Dendritic cell treated with granulocyte-macrophage colony-stimulating factor and Interleukin-4, amounts not matched to agents 40 ng/mL and 50 ng/mL, for 4 days (primary cell): ENCODE measurements around the gene NCF4.
A peak's percentile ranks its signal among the peaks of the same experiment; 100 is the strongest.

Source experiments
- H3K27ac Mint-ChIP-seq: one replicate; pipeline ENCODE4 v1.8.0; 2022; ENCODE audit warnings: mild to moderate bottlenecking, mixed read lengths
- H3K27me3 Mint-ChIP-seq: one replicate; pipeline ENCODE4 v1.8.0; 2022; ENCODE audit warnings: mild to moderate bottlenecking, mixed read lengths
- H3K36me3 Mint-ChIP-seq: one replicate; pipeline ENCODE4 v1.8.0; 2022; ENCODE audit warnings: low read depth, mixed read lengths
- H3K4me1 Mint-ChIP-seq: one replicate; pipeline ENCODE4 v1.8.0; 2022; ENCODE audit warnings: low read depth, mixed read lengths
- H3K4me3 Mint-ChIP-seq: one replicate; pipeline ENCODE4 v1.8.0; 2022; ENCODE audit warnings: mild to moderate bottlenecking, moderate library complexity, mixed read lengths
- H3K9me3 Mint-ChIP-seq: one replicate; pipeline ENCODE4 v1.8.0; 2022; ENCODE audit warnings: mixed read lengths
- intact Hi-C: fragments of 100-400 bp; cut with micrococcal nuclease; formaldehyde crosslinking; loops from one replicate; pipeline ENCODE4 v1.15.0; 2022

The NCF4 gene

DNA sequence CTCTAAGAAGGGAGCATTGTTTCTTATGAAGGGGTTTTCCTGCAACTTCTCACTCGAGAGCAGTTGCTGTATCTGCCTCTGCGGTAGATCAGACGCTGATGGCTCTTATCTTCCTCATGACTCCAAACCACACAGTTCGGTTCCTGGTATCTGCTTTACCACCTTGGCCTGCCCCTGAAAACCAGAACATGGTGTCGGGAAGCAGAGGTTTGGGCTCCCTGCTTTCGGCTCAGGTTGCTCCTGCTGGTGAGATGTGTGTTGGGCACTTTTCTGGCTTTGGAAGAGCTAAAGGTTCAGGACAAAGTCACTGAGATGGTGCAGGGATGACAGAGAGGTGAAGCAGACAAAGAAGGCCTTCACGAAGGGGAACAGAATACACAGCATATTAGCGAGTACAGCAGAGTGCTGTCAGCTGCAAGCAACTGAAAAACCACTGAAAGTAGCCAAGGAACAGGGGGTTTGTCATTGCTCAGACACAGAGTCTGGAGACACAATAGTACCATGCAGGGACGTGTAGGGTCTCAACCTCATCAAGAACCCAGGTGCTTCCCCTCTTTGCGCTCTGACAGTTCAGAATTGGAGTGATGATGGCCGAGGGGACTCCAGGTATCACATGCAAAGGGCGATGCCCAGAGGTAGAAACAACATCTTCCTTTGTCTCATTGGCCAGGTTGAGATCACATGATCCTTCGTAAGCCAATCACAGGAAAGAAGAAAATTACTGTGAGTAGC is 40.8 kb downstream of the NCF4 start:
- H3K9me3 Mint-ChIP-seq = no peaks in the 10 kb centered on the region
- peaks cover 73% of the 10 kb centered on the region for H3K4me1 Mint-ChIP-seq
- H3K27me3 Mint-ChIP-seq = peaks cover 4% of the 10 kb centered on the region
- H3K4me3 Mint-ChIP-seq = peak overlapping the region; percentile 7
- H3K27ac Mint-ChIP-seq = peak overlapping the region; percentile 88
- H3K36me3 Mint-ChIP-seq = no peaks in the 10 kb centered on the region
- intact Hi-C loops = no loop called here

DNA sequence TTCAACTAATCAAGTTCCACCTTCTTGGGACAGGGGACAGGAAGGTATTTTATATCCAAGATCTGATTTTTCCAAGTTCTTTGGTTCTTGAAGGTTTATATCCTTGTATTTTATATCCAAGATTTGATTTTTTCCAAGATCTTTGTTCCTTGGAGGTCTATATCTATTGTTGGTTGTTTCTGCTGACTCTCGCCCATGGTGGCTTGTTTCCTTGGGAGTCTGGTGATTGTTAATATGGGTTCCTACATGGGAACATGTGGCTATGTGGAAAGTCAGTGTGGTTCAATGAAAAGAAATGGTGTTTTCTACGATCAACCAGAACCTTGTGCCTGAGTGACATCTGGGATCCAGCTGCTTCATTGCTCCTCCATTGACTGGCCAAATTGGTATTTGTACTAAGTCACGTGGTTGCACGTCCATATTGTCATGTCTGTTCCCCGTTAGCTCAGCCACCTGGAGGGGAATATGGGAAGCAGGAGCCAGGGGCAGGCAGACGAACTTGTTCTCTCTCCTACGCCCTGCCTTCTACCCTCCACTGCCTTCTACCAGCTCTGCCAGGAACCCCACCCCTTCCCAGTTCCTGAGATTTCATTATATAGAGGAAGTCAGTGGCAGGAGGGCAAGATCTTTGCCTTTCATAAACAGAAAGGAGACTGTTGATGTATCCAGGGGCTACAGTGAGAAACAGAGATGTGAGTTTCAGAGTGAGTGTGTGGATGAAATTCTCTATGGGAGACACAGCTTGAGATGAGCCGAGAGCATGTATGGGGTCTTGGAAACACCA is 41.5 kb downstream of the NCF4 start:
- intact Hi-C loops = no loop called here
- peaks cover 4% of the 10 kb centered on the region for H3K27me3 Mint-ChIP-seq
- H3K4me1 Mint-ChIP-seq = peaks cover 70% of the 10 kb centered on the region
- no peaks in the 10 kb centered on the region for H3K9me3 Mint-ChIP-seq
- H3K4me3 Mint-ChIP-seq = no peak overlapping the region
- H3K36me3 Mint-ChIP-seq = no peaks in the 10 kb centered on the region
- peak overlapping the region; percentile 88 for H3K27ac Mint-ChIP-seq

DNA sequence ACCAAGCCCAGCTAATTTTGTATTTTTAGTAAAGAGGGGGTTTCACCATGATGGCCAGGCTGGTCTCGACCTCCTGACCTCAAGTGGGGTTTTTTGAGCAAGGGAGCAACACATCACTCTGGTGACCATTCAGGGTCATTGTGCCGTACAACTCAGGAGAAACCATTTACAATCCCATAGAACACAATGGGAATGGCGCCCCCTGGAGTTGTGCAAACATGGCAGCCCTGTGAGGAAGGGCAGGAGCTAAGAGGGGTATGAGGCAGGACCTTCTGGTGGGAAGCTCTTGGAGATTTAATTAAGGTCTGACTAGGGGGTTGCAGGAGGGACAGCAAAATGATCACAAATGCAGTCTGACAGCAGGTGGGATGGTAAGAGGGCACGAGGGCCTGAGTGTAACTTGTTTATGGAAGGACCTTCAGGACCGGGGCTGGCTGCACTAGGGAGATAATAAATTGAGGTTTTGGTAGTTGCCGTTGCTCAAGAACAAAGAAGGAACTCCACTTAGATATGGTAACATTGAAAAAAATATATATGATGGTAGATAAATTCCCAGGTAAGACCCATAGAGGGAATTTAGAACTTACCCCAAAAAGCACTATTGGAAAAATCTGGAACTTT is 43.6 kb downstream of the NCF4 start:
- Mint-ChIP-seq H3K4me1 (peaks cover 64% of the 10 kb centered on the region), H3K36me3 (no peaks in the 10 kb centered on the region), H3K27me3 (peaks cover 4% of the 10 kb centered on the region), H3K9me3 (no peaks in the 10 kb centered on the region), H3K27ac (peak overlapping the region; percentile 88), H3K4me3 (no peak overlapping the region)
- intact Hi-C loops = no loop called here

- no peak overlapping the region for H3K4me3 Mint-ChIP-seq
- no peaks in the 10 kb centered on the region for H3K9me3 Mint-ChIP-seq
- no peak overlapping the region for H3K27ac Mint-ChIP-seq
- H3K4me1 Mint-ChIP-seq = peaks cover 53% of the 10 kb centered on the region
- H3K27me3 Mint-ChIP-seq = no peaks in the 10 kb centered on the region
- intact Hi-C loops = no loop called here
- H3K36me3 Mint-ChIP-seq = no peaks in the 10 kb centered on the region
Observed at GRCh38 chr22:36907253-36908195, 46.7 kb downstream of the NCF4 start.

GRCh38 chr22:36910461-36910860 is 49.7 kb downstream of the NCF4 start:
- peaks cover 45% of the 10 kb centered on the region for H3K4me1 Mint-ChIP-seq
- H3K27me3 Mint-ChIP-seq = no peaks in the 10 kb centered on the region
- H3K4me3 Mint-ChIP-seq = no peak overlapping the region
- H3K9me3 Mint-ChIP-seq = no peaks in the 10 kb centered on the region
- peaks cover 19% of the 10 kb centered on the region for H3K36me3 Mint-ChIP-seq
- H3K27ac Mint-ChIP-seq = no peak overlapping the region
- intact Hi-C loops = loop anchor here (5.0 kb wide), 1 partner anchor 67 kb away; no protein-coding TSS in a partner anchor

GRCh38 chr22:36911887-36912661 is 51.3 kb downstream of the NCF4 start:
- H3K27ac Mint-ChIP-seq = peak overlapping the region; percentile 93
- no peaks in the 10 kb centered on the region for H3K27me3 Mint-ChIP-seq
- intact Hi-C loops = loop anchor here (2.0 to 5.0 kb wide), 2 partner anchors 55 to 65 kb away; no protein-coding TSS in a partner anchor
- H3K9me3 Mint-ChIP-seq = no peaks in the 10 kb centered on the region
- peaks cover 55% of the 10 kb centered on the region for H3K4me1 Mint-ChIP-seq
- H3K36me3 Mint-ChIP-seq = peaks cover 28% of the 10 kb centered on the region
- no peak overlapping the region for H3K4me3 Mint-ChIP-seq

DNA sequence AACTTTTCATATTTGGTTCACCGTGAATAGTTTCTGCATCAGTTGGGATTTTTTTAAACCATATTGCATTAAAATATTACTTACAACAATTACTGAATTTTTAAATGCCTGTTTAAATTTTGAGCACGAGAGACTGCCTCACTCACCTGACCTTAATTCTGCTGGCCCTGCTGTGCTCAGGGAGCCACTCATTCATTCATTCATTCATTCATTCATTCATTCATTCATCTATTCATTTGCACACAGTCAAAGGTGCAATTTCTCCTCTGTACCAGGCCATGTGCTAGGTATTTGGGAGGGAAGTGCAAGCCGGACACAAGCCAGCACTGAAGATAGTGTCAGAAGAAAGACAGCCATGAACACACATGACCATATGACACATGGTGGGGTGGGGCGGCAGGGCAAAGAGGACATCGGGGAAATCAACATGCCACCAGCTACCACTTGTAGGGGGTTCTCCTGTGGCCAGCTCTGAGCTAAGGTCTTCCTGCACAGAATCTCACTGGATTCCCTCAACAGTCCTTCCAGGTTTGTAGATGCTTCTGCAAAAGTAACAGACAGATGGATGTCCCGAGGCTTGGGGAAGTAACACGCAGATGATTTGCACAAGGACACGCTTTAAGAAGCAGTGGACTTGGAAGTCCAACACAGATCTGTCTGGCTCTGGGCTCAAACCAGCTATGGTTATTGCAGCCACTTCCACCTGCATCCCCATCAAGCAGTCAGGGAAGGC is 52.1 kb downstream of the NCF4 start:
- peaks cover 56% of the 10 kb centered on the region for H3K4me1 Mint-ChIP-seq
- intact Hi-C loops = loop anchor here (2.0 to 5.0 kb wide), 2 partner anchors 56 to 64 kb away; no protein-coding TSS in a partner anchor
- H3K36me3 Mint-ChIP-seq = peaks cover 36% of the 10 kb centered on the region
- H3K27me3 Mint-ChIP-seq = no peaks in the 10 kb centered on the region
- no peaks in the 10 kb centered on the region for H3K9me3 Mint-ChIP-seq
- H3K27ac Mint-ChIP-seq = peak overlapping the region; percentile 93
- peak overlapping the region; percentile 92 for H3K4me3 Mint-ChIP-seq

GRCh38 chr22:36913427-36914389 is 52.9 kb downstream of the NCF4 start, which contains the start of gene CSF2RB:
Gene CSF2RB (plus strand): TSS chr22:36913628. CDS start chr22:36922208, 8,580 bp downstream.
- H3K36me3 Mint-ChIP-seq = peaks cover 44% of the 10 kb centered on the region
- peak within 1 kb of the TSS; percentile 93 for H3K27ac Mint-ChIP-seq
- intact Hi-C loops = loop anchor here (2.0 to 5.0 kb wide), 2 partner anchors 57 to 64 kb away; no protein-coding TSS in a partner anchor
- peak within 1 kb of the TSS; percentile 92 for H3K4me3 Mint-ChIP-seq
- peaks cover 63% of the 10 kb centered on the region for H3K4me1 Mint-ChIP-seq
- H3K9me3 Mint-ChIP-seq = no peaks in the 10 kb centered on the region
- H3K27me3 Mint-ChIP-seq = no peaks in the 10 kb centered on the region

- H3K27ac Mint-ChIP-seq = peak overlapping the region; percentile 93
- peaks cover 51% of the 10 kb centered on the region for H3K36me3 Mint-ChIP-seq
- peak overlapping the region; percentile 92 for H3K4me3 Mint-ChIP-seq
- intact Hi-C loops = loop anchor here (5.0 kb wide), 1 partner anchor 63 kb away; no protein-coding TSS in a partner anchor
- H3K27me3 Mint-ChIP-seq = no peaks in the 10 kb centered on the region
- peaks cover 70% of the 10 kb centered on the region for H3K4me1 Mint-ChIP-seq
- no peaks in the 10 kb centered on the region for H3K9me3 Mint-ChIP-seq
Observed at GRCh38 chr22:36914390-36914752, 53.6 kb downstream of the NCF4 start.

GRCh38 chr22:36916034-36916433 is 55.2 kb downstream of the NCF4 start:
- no peaks in the 10 kb centered on the region for H3K9me3 Mint-ChIP-seq
- H3K27me3 Mint-ChIP-seq = no peaks in the 10 kb centered on the region
- peaks cover 66% of the 10 kb centered on the region for H3K36me3 Mint-ChIP-seq
- no peak overlapping the region for H3K4me3 Mint-ChIP-seq
- intact Hi-C loops = no loop called here
- H3K27ac Mint-ChIP-seq = peak overlapping the region; percentile 43
- peaks cover 78% of the 10 kb centered on the region for H3K4me1 Mint-ChIP-seq

DNA sequence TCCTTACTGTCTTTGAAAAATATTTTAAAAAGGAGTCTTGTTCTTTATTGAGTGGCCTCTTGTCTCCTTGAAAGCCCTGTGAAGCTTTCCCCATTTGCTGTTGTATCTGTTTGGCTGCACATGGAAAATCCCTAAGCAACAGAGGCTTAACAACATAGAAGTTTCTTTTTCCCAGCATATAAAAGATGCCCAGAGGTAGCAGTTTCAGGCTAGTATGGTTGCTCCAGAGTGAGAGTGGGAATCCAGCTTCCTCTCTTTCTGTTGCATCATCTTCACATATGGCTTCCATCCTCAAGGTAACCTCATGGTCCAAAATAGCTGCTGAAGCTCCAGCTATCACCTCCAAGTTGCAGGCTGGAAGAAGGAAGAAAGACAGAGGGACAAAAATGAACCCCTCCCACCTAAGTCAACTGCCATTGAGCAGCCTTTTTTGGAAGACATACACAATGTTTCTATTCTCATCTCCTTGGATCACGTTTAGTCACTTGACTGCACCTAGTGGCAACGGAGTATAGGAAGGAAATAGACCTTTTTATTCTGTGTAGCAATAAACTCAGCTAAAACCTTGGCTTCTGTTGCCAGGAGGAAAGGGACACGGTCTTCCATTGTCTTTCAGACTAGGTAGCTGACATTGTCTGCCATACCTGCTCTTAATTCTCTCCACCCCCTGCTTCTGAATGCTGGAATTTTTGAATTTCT is 57.9 kb downstream of the NCF4 start:
- Mint-ChIP-seq H3K4me3 (no peak overlapping the region), H3K4me1 (peaks cover 84% of the 10 kb centered on the region), H3K27ac (peak overlapping the region; percentile 65), H3K36me3 (peaks cover 88% of the 10 kb centered on the region), H3K27me3 (no peaks in the 10 kb centered on the region), H3K9me3 (no peaks in the 10 kb centered on the region)
- intact Hi-C loops = no loop called here
